ENCODE measurements around the gene TAS2R42.

Gene TAS2R42

GRCh38 chr12:11209113-11209512, 22.4 kb upstream of the TAS2R42 start:
- H2AK5ac ChIP-seq (ENCODE audit: low read length, severe bottlenecking): no peak overlapping the region
- H3K36me3 ChIP-seq (ENCODE audit: control insufficient read depth in 1 of 2, insufficient read depth in 2 of 2, low read depth in 1 of 2, low read length in 2 of 2): no peaks in the 10 kb centered on the region
- 42% methylated on average over 1 of the region's 1 CpG for whole genome bisulfite sequencing
- H3K4me3 ChIP-seq (ENCODE audit: insufficient read depth in 1 of 2, low read depth in 1 of 2, low read length in 2 of 2): no peak overlapping the region
- no peak overlapping the region for H3K9ac ChIP-seq (ENCODE audit: low read length)
- no peak overlapping the region for H4K8ac ChIP-seq (ENCODE audit: low read length)
- no peak overlapping the region for H2BK15ac ChIP-seq (ENCODE audit: low read depth, poor library complexity, severe bottlenecking)
- no peak overlapping the region for H3K23ac ChIP-seq (ENCODE audit: low read length in 2 of 2)
- DNase-seq: no peak
- H3K27ac ChIP-seq (ENCODE audit: low read length, poor library complexity, severe bottlenecking): no peak overlapping the region
- H4K91ac ChIP-seq (ENCODE audit: low read length): no peak overlapping the region
- H3K18ac ChIP-seq (ENCODE audit: low read depth in 1 of 2, low read length in 2 of 2): no peak overlapping the region
- no peaks in the 10 kb centered on the region for H3K4me1 ChIP-seq (ENCODE audit: control insufficient read depth, insufficient read depth, low read depth, low read length)
- no peak overlapping the region for H2BK120ac ChIP-seq (ENCODE audit: low read depth, low read length)
- no peak overlapping the region for H3K4ac ChIP-seq (ENCODE audit: low read depth in 1 of 2, low read length in 2 of 2)
- H3K14ac ChIP-seq (ENCODE audit: low read length in 2 of 2): no peak overlapping the region
- no peak overlapping the region for H2AFZ ChIP-seq (ENCODE audit: low read depth, low read length)
- H2BK12ac ChIP-seq (ENCODE audit: low read length in 2 of 2): no peak overlapping the region
- no peaks in the 10 kb centered on the region for H3K27me3 ChIP-seq (ENCODE audit: control insufficient read depth in 1 of 2, insufficient read depth in 1 of 2, low read length in 2 of 2)
- no peak overlapping the region for H3K4me2 ChIP-seq (ENCODE audit: low read length, poor library complexity, severe bottlenecking)
- no peaks in the 10 kb centered on the region for H3K79me1 ChIP-seq (replicated peaks; ENCODE audit: low read length, poor library complexity, severe bottlenecking)
- H3K9me3 ChIP-seq (ENCODE audit: control insufficient read depth, low read length): no peaks in the 10 kb centered on the region
- no peak overlapping the region for H2BK5ac ChIP-seq (ENCODE audit: low read depth, low read length, poor library complexity, severe bottlenecking)

- Histone ChIP-seq H2BK120ac (ENCODE audit: low read depth, low read length) (no peak overlapping the region), H3K79me1 (replicated peaks; ENCODE audit: low read length, poor library complexity, severe bottlenecking) (no peaks in the 10 kb centered on the region), H3K18ac (ENCODE audit: low read depth in 1 of 2, low read length in 2 of 2) (no peak overlapping the region), H4K8ac (ENCODE audit: low read length) (no peak overlapping the region), H2BK12ac (ENCODE audit: low read length in 2 of 2) (no peak overlapping the region), H2AK5ac (ENCODE audit: low read length, severe bottlenecking) (no peak overlapping the region), H3K4me1 (ENCODE audit: control insufficient read depth, insufficient read depth, low read depth, low read length) (no peaks in the 10 kb centered on the region), H3K36me3 (ENCODE audit: control insufficient read depth in 1 of 2, insufficient read depth in 2 of 2, low read depth in 1 of 2, low read length in 2 of 2) (no peaks in the 10 kb centered on the region), H2BK5ac (ENCODE audit: low read depth, low read length, poor library complexity, severe bottlenecking) (no peak overlapping the region), H3K23ac (ENCODE audit: low read length in 2 of 2) (no peak overlapping the region), H2BK15ac (ENCODE audit: low read depth, poor library complexity, severe bottlenecking) (no peak overlapping the region), H3K4me3 (ENCODE audit: insufficient read depth in 1 of 2, low read depth in 1 of 2, low read length in 2 of 2) (no peak overlapping the region), H3K9me3 (ENCODE audit: control insufficient read depth, low read length) (no peaks in the 10 kb centered on the region), H3K9ac (ENCODE audit: low read length) (no peak overlapping the region), H3K27ac (ENCODE audit: low read length, poor library complexity, severe bottlenecking) (no peak overlapping the region), H3K27me3 (ENCODE audit: control insufficient read depth in 1 of 2, insufficient read depth in 1 of 2, low read length in 2 of 2) (no peaks in the 10 kb centered on the region), H4K91ac (ENCODE audit: low read length) (no peak overlapping the region), H3K4ac (ENCODE audit: low read depth in 1 of 2, low read length in 2 of 2) (no peak overlapping the region), H2AFZ (ENCODE audit: low read depth, low read length) (no peak overlapping the region), H3K4me2 (ENCODE audit: low read length, poor library complexity, severe bottlenecking) (no peak overlapping the region), H3K14ac (ENCODE audit: low read length in 2 of 2) (no peak overlapping the region)
- 94% methylated on average over 2 of the region's 3 CpGs for WGBS
- DNase-seq: no peak
These were observed 17.4 kb upstream of the TAS2R42 start for GRCh38 chr12:11204173-11204572.

- Histone ChIP-seq H3K18ac (ENCODE audit: low read depth in 1 of 2, low read length in 2 of 2) (no peak overlapping the region), H3K4me2 (ENCODE audit: low read length, poor library complexity, severe bottlenecking) (no peak overlapping the region), H4K8ac (ENCODE audit: low read length) (no peak overlapping the region), H3K79me1 (replicated peaks; ENCODE audit: low read length, poor library complexity, severe bottlenecking) (no peaks in the 10 kb centered on the region), H2AFZ (ENCODE audit: low read depth, low read length) (no peak overlapping the region), H2BK120ac (ENCODE audit: low read depth, low read length) (no peak overlapping the region), H3K4me3 (ENCODE audit: insufficient read depth in 1 of 2, low read depth in 1 of 2, low read length in 2 of 2) (no peak overlapping the region), H3K4ac (ENCODE audit: low read depth in 1 of 2, low read length in 2 of 2) (no peak overlapping the region), H3K9ac (ENCODE audit: low read length) (no peak overlapping the region), H3K9me3 (ENCODE audit: control insufficient read depth, low read length) (no peaks in the 10 kb centered on the region), H2BK15ac (ENCODE audit: low read depth, poor library complexity, severe bottlenecking) (no peak overlapping the region), H2BK12ac (ENCODE audit: low read length in 2 of 2) (no peak overlapping the region), H3K14ac (ENCODE audit: low read length in 2 of 2) (no peak overlapping the region), H3K4me1 (ENCODE audit: control insufficient read depth, insufficient read depth, low read depth, low read length) (no peaks in the 10 kb centered on the region), H3K23ac (ENCODE audit: low read length in 2 of 2) (no peak overlapping the region), H3K27me3 (ENCODE audit: control insufficient read depth in 1 of 2, insufficient read depth in 1 of 2, low read length in 2 of 2) (no peaks in the 10 kb centered on the region), H3K27ac (ENCODE audit: low read length, poor library complexity, severe bottlenecking) (no peak overlapping the region), H3K36me3 (ENCODE audit: control insufficient read depth in 1 of 2, insufficient read depth in 2 of 2, low read depth in 1 of 2, low read length in 2 of 2) (no peaks in the 10 kb centered on the region), H4K91ac (ENCODE audit: low read length) (no peak overlapping the region), H2AK5ac (ENCODE audit: low read length, severe bottlenecking) (no peak overlapping the region), H2BK5ac (ENCODE audit: low read depth, low read length, poor library complexity, severe bottlenecking) (no peak overlapping the region)
- peak; percentile 13 for DNase-seq
These were observed 16.1 kb upstream of the TAS2R42 start for GRCh38 chr12:11202811-11203210.

GRCh38 chr12:11183011-11183410, 3.7 kb downstream of the TAS2R42 start:
- Histone ChIP-seq H4K8ac (ENCODE audit: low read length) (no peak overlapping the region), H4K91ac (ENCODE audit: low read length) (no peak overlapping the region), H3K79me1 (replicated peaks; ENCODE audit: low read length, poor library complexity, severe bottlenecking) (no peaks in the 10 kb centered on the region), H2AK5ac (ENCODE audit: low read length, severe bottlenecking) (no peak overlapping the region), H2BK5ac (ENCODE audit: low read depth, low read length, poor library complexity, severe bottlenecking) (no peak overlapping the region), H2BK12ac (ENCODE audit: low read length in 2 of 2) (no peak overlapping the region), H2BK15ac (ENCODE audit: low read depth, poor library complexity, severe bottlenecking) (no peak overlapping the region), H3K4me3 (ENCODE audit: insufficient read depth in 1 of 2, low read depth in 1 of 2, low read length in 2 of 2) (no peak overlapping the region), H3K4ac (ENCODE audit: low read depth in 1 of 2, low read length in 2 of 2) (no peak overlapping the region), H3K4me2 (ENCODE audit: low read length, poor library complexity, severe bottlenecking) (no peak overlapping the region), H2AFZ (ENCODE audit: low read depth, low read length) (no peak overlapping the region), H3K27me3 (ENCODE audit: control insufficient read depth in 1 of 2, insufficient read depth in 1 of 2, low read length in 2 of 2) (no peaks in the 10 kb centered on the region), H3K36me3 (ENCODE audit: control insufficient read depth in 1 of 2, insufficient read depth in 2 of 2, low read depth in 1 of 2, low read length in 2 of 2) (no peaks in the 10 kb centered on the region), H3K23ac (ENCODE audit: low read length in 2 of 2) (no peak overlapping the region), H3K4me1 (ENCODE audit: control insufficient read depth, insufficient read depth, low read depth, low read length) (no peaks in the 10 kb centered on the region), H3K9ac (ENCODE audit: low read length) (no peak overlapping the region), H3K27ac (ENCODE audit: low read length, poor library complexity, severe bottlenecking) (no peak overlapping the region), H3K18ac (ENCODE audit: low read depth in 1 of 2, low read length in 2 of 2) (no peak overlapping the region), H2BK120ac (ENCODE audit: low read depth, low read length) (no peak overlapping the region), H3K14ac (ENCODE audit: low read length in 2 of 2) (no peak overlapping the region), H3K9me3 (ENCODE audit: control insufficient read depth, low read length) (no peaks in the 10 kb centered on the region)
- no peak for DNase-seq

All from mesenchymal stem cell (in vitro differentiated cells and primary cell).